ENCODE measurements around the gene TOMM5. TPM values are rescaled to one million over a fixed set of nuclear protein-coding genes. Genes with fewer than 3 reads are reported as not detected.

The TOMM5 gene
- total RNA-seq, 4 donors from 2014 or later, result 75.3 to 137 (median 93.3) TPM

DNA sequence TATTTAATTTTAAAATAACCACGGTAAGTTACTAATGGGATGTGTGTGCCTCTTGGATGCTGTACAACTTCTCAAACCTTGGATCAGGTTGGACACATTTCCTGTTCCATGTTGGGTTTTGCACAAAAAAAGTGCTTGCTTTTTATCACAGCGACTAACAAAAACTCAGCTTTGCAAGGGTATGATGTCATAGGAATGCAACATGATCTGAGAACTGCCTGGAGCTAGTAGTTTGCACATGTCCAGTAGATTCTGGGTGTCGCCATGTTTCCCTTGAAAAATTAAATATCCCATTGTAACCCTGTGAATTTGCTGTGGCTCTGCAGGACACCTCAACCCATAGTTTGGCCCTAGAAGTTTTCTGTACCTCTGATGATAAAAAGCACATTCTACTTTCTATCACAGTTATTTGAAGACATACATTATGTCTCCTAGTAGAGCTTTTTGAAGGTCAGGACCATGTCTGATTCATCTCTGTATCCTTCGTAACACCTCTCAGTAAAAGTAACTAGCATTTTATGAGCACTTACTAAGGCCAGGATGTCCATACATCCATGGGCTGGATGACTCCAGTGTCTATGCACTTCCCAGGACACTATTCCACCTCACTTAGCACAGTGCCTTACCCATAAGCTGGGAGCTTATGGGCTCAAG is 46.8 kb upstream of the TOMM5 start:
- H3K27ac ChIP-seq, result peak overlapping the region in 2 of 4 donors; percentile 4 to 65
- H3K27me3 ChIP-seq, result no peaks in the 10 kb centered on the region
- no peaks in the 10 kb centered on the region for H3K36me3 ChIP-seq
- H3K4me3 ChIP-seq, result no peak overlapping the region
- DNase-seq (no peak), ATAC-seq (no peak)
- intact Hi-C loops (cut with DNase I; ENCODE audit: low total_unique reads), result no loop called here
- H3K4me1 ChIP-seq, result peaks cover 5 to 12% of the 10 kb centered on the region in 2 donors
- in situ Hi-C loops (cut with MboI; ENCODE audit: low sequenced_read_pairs in 4 of 4), result no loop called here
- H3K9me3 ChIP-seq, result no peaks in the 10 kb centered on the region
- TF ChIP-seq POLR2A (IDR thresholded peaks at IDR 0.05), result no peak
- TF ChIP-seq, protein P1, sequence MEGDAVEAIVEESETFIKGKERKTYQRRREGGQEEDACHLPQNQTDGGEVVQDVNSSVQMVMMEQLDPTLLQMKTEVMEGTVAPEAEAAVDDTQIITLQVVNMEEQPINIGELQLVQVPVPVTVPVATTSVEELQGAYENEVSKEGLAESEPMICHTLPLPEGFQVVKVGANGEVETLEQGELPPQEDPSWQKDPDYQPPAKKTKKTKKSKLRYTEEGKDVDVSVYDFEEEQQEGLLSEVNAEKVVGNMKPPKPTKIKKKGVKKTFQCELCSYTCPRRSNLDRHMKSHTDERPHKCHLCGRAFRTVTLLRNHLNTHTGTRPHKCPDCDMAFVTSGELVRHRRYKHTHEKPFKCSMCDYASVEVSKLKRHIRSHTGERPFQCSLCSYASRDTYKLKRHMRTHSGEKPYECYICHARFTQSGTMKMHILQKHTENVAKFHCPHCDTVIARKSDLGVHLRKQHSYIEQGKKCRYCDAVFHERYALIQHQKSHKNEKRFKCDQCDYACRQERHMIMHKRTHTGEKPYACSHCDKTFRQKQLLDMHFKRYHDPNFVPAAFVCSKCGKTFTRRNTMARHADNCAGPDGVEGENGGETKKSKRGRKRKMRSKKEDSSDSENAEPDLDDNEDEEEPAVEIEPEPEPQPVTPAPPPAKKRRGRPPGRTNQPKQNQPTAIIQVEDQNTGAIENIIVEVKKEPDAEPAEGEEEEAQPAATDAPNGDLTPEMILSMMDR (IDR thresholded peaks at IDR 0.05 in 4 of 5, conservative IDR thresholded peaks at IDR 0.05 in 1 of 5), result no peak

DNA sequence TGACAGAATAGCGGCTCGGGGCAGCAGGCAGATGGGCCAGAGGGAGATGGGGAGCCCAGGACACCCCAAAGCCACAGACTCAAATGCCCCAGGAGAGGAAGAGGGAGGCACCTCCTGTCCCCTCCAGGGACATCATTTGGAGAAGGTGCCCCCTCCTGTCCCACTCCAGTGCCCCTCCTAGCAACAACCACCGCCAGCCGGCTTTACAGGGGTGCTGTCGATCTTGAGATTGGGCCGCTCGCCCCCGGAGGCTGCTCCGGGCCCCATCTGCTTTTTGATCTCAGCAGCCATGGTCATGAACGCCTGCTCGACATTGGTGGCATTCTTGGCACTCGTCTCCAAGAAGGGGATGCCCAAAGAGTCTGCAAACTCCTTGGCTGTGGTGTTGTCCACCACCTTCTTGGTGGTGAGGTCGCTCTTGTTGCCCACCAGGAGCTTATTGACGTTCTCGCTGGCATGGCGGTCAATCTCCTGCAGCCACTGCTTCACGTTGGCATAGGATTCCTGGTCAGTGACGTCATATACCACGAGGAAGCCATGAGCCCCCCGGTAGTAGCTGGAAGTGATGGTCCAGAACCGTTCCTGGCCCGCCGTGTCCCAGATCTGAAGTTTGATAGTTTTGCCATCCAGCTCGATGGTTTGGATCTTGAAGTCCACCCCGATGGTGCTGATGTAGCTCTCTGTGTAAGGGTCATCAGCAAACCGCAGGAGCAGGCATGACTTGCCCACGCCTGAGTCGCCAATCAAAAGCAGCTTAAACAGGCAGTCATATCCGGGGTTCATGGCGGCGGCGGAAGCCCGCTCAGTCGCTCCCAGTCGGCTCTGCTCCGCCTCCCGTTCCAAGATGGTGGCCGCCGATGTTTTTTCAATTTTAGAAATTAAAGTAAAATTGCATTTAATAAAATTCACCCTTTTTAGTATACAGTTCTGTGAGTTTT is 44.4 kb upstream of the TOMM5 start:
- in situ Hi-C loops (cut with MboI; ENCODE audit: low sequenced_read_pairs in 4 of 4), result no loop called here
- no peaks in the 10 kb centered on the region for H3K36me3 ChIP-seq
- no peaks in the 10 kb centered on the region for H3K9me3 ChIP-seq
- intact Hi-C loops (cut with DNase I; ENCODE audit: low total_unique reads), result no loop called here
- ATAC-seq (no peak), DNase-seq (no peak)
- no peak overlapping the region for H3K4me3 ChIP-seq
- H3K4me1 ChIP-seq, result peaks cover 5 to 12% of the 10 kb centered on the region in 2 donors
- no peak for TF ChIP-seq POLR2A (IDR thresholded peaks at IDR 0.05)
- TF ChIP-seq, protein P1 (IDR thresholded peaks at IDR 0.05 in 4 of 5, conservative IDR thresholded peaks at IDR 0.05 in 1 of 5), result no peak
- no peak overlapping the region for H3K27ac ChIP-seq
- no peaks in the 10 kb centered on the region for H3K27me3 ChIP-seq

DNA sequence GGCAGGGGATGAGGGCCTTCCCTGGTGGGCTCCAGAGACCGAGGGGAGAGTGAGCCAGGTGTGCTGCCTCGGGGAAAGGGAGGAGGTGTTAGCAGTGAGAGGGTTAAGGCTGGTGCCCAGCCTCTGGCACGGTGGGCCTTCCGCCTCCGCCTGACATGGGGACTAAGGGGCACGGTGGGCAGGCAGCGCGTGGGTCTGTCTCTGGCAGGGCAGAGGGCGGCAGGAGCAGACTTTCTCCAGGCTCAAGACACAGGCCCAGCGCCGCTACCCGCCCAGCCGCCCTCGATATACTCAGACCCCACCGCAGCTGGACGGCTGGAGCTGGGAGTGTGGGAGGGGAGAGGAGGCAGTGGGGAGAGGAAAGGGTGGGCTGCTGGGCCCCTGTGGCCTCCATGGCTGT is 43.4 kb upstream of the TOMM5 start:
- TF ChIP-seq, protein P1 (IDR thresholded peaks at IDR 0.05 in 4 of 5, conservative IDR thresholded peaks at IDR 0.05 in 1 of 5), result no peak
- TF ChIP-seq POLR2A (IDR thresholded peaks at IDR 0.05), result no peak
- Histone ChIP-seq H3K27me3 (no peaks in the 10 kb centered on the region), H3K9me3 (no peaks in the 10 kb centered on the region), H3K27ac (no peak overlapping the region), H3K36me3 (no peaks in the 10 kb centered on the region), H3K4me3 (no peak overlapping the region), H3K4me1 (peaks cover 5 to 12% of the 10 kb centered on the region in 2 donors)
- intact Hi-C loops (cut with DNase I; ENCODE audit: low total_unique reads) (no loop called here), in situ Hi-C loops (cut with MboI; ENCODE audit: low sequenced_read_pairs in 4 of 4) (no loop called here)
- no peak for ATAC-seq
- no peak for DNase-seq

DNA sequence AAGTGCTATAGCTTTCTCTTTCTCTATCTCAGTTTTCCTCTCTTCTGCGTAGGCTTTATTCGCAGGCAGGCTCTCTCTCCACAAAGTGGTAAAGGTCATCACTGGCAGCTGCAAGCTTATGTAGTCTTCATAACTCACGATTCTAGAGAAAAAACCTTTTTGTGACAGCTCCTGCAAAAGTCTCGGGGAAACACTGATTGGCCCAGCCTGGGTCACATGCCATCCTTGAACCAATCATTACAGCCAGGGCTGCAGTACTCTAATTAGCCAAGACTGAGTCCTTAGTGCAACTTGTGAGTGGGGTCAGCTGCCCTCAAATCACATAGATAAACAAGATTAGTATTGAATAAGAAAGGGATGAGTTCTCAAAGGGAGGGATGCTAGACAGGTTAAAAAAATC is 40.1 kb upstream of the TOMM5 start:
- no peak overlapping the region for H3K4me3 ChIP-seq

More for the DNA sequence above, 40.1 kb upstream of the TOMM5 start:
- Histone ChIP-seq H3K9me3 (no peaks in the 10 kb centered on the region), H3K27ac (no peak overlapping the region), H3K36me3 (no peaks in the 10 kb centered on the region), H3K27me3 (no peaks in the 10 kb centered on the region), H3K4me1 (no peaks in the 10 kb centered on the region)
- in situ Hi-C loops (cut with MboI; ENCODE audit: low sequenced_read_pairs in 4 of 4) (no loop called here), intact Hi-C loops (cut with DNase I; ENCODE audit: low total_unique reads) (no loop called here)
- DNase-seq, result no peak
- TF ChIP-seq, protein P1 (IDR thresholded peaks at IDR 0.05 in 4 of 5, conservative IDR thresholded peaks at IDR 0.05 in 1 of 5), result no peak
- no peak for TF ChIP-seq POLR2A (IDR thresholded peaks at IDR 0.05)
- no peak for ATAC-seq
